Measurements from ENCODE around the gene GRK2. TPM values are rescaled to one million over a fixed set of nuclear protein-coding genes. Genes with fewer than 3 reads are reported as not detected.

Gene GRK2
- 10 to 100 TPM; 27.4 to 36.3 TPM for total RNA-seq

DNA sequence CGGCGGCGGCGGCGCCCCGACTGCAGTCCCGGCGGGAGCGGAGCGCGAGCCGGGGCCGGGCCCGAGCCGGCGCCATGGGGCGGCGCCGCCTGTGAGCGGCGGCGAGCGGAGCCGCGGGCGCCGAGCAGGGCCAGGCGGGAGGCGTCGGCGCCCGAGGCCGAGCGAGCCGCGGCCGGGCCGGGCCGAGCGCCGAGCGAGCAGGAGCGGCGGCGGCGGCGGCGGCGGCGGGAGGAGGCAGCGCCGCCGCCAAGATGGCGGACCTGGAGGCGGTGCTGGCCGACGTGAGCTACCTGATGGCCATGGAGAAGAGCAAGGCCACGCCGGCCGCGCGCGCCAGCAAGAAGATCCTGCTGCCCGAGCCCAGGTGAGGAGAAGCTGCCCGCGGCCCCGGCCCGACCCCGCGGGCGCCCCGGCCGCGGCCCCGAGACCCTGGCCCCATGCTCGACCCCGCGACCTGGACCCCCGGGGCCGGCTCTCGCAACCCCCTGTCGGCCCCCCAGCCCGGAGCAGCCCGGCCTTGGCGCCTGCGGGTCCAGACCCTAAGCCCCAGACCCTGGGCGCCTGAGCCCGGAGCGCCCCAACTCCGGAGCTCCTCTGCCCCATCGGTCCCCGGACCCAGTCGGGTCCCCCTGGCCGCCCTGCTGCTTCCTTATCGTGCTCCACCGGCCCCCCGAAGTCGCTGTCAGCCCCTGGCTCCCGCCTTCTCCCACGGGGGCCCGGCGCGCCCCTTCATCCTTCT lies at the start of gene GRK2:
TSS of gene GRK2 (plus strand) at position 25 of the 739 bp plus-strand sequence. CDS start at position 252, 227 bp downstream.
- peak within 1 kb of the TSS; percentile 57 to 84 (median 80) for H3K27ac ChIP-seq

DNA sequence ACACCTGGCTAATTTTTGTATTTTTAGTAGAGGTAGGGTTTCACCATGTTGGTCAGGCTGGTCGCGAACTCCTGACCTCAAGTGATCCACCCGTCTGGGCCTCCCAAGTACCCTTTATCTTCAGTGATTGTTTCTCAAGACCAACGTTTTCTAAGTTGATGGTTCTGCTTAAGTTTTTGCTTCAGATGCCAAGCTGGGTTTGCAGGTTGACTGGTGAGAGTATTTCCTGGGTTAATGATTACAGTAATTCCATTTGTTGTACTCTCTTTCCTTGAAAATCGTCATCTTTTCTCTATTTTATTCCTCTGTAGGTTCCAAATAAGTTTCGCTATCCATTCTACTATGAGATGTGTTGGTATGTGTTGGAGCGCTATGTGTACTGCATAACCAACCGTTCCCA lies 38.5 kb upstream of the GRK2 start:
- no peak for ATAC-seq
- Histone ChIP-seq H3K9me3 (no peaks in the 10 kb centered on the region), H3K4me1 (no peaks in the 10 kb centered on the region), H3K36me3 (replicated peaks in 1 of 2; ENCODE audit: insufficient read depth in 1 of 2, low read depth in 2 of 2) (peaks cover 0 to 13% of the 10 kb centered on the region in 2 donors), H3K27ac (no peak overlapping the region), H3K4me3 (no peak overlapping the region), H3K27me3 (no peaks in the 10 kb centered on the region)
- TF ChIP-seq POLR2A (IDR thresholded peaks at IDR 0.05) = no peak
- TF ChIP-seq CTCF (IDR thresholded peaks at IDR 0.05) = no peak
- DNase-seq = no peak
- WGBS, 2 donors = 73 to 77% methylated on average over 8 of the region's 8 CpGs
- intact Hi-C loops (cut with DNase I) = no loop called here

More for the DNA sequence above, at the start of gene GRK2:
- 0 to 1% methylated on average over 12 to 46 of the region's 103 CpGs for whole genome bisulfite sequencing, 2 donors
- TF ChIP-seq POLR2A (IDR thresholded peaks at IDR 0.05) = no peak
- no peak for TF ChIP-seq CTCF (IDR thresholded peaks at IDR 0.05)
- Histone ChIP-seq H3K27me3 (no peaks in the 10 kb centered on the region), H3K36me3 (replicated peaks in 1 of 2; ENCODE audit: insufficient read depth in 1 of 2, low read depth in 2 of 2) (no peaks in the 10 kb centered on the region), H3K4me1 (peaks cover 61% of the 10 kb centered on the region), H3K9me3 (no peaks in the 10 kb centered on the region), H3K4me3 (peak within 1 kb of the TSS; percentile 68 to 73)
- ATAC-seq (peak; percentile 55), DNase-seq (peak; percentile 53 to 62 (median 58))
- intact Hi-C loops (cut with DNase I) = no loop called here

DNA sequence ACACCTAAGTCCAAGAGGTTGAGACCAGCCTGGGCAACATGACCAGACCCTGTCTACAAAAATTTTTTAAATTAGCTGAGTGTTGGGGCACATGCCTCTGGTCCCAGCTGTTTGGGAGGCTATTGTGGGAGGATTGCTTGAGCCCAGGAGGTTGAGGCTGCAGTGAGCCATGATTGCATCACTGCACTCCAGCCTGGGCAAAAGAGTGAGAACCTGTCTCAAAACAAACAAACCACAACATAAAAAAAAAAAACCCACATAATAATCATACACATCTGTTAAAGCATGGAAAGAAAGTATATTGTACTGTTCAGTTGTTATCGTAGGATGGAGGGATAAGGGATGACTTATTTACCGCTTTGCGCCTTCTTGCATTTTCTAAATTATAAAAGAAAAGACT lies 35.9 kb upstream of the GRK2 start:
- H3K27ac ChIP-seq = no peak overlapping the region
- H3K4me3 ChIP-seq = no peak overlapping the region
- intact Hi-C loops (cut with DNase I) = no loop called here
- no peak for DNase-seq
- no peak for ATAC-seq
- H3K9me3 ChIP-seq = no peaks in the 10 kb centered on the region
- H3K4me1 ChIP-seq = no peaks in the 10 kb centered on the region
- no peaks in the 10 kb centered on the region for H3K27me3 ChIP-seq
- no peak for TF ChIP-seq CTCF (IDR thresholded peaks at IDR 0.05)
- WGBS, 2 donors = 95 to 99% methylated on average over 3 of the region's 3 CpGs
- peaks cover 0 to 10% of the 10 kb centered on the region in 2 donors for H3K36me3 ChIP-seq (replicated peaks in 1 of 2; ENCODE audit: insufficient read depth in 1 of 2, low read depth in 2 of 2)

GRCh38 chr11:67230886-67231285 lies 35.4 kb upstream of the GRK2 start:
- intact Hi-C loops (cut with DNase I) = no loop called here
- H3K36me3 ChIP-seq (replicated peaks in 1 of 2; ENCODE audit: insufficient read depth in 1 of 2, low read depth in 2 of 2) = peaks cover 0 to 10% of the 10 kb centered on the region in 2 donors
- no peaks in the 10 kb centered on the region for H3K4me1 ChIP-seq
- no peaks in the 10 kb centered on the region for H3K9me3 ChIP-seq
- no peak overlapping the region for H3K27ac ChIP-seq
- ATAC-seq (no peak), DNase-seq (no peak)
- no peak for TF ChIP-seq CTCF (IDR thresholded peaks at IDR 0.05)
- TF ChIP-seq POLR2A (IDR thresholded peaks at IDR 0.05) = no peak
- no peaks in the 10 kb centered on the region for H3K27me3 ChIP-seq
- 86 to 95% methylated on average over 1 of the region's 1 CpG for WGBS, 2 donors
- no peak overlapping the region for H3K4me3 ChIP-seq

Measured in body of pancreas (tissue), 4 donors.